GM23248 (cell line): ENCODE results near the gene FBLIM1.

ENCODE experiments used
- EZH2 ChIP-seq: fragments of 200-600 bp; sonication (generic); IDR thresholded peaks from 2 replicates; pipeline ENCODE4 v1.6.1; 2018; ENCODE audit warnings: antibody characterized with exemption, mild to moderate bottlenecking; ENCODE audit not compliant: insufficient read depth, poor library complexity, severe bottlenecking
- EZH2phosphoT487 ChIP-seq: fragments of 200-600 bp; sonication (generic); IDR thresholded peaks from 2 replicates; pipeline ENCODE4 v1.6.1; 2018; ENCODE audit warnings: antibody characterized with exemption, moderate library complexity, mild to moderate bottlenecking, low read depth; ENCODE audit not compliant: insufficient read depth

DNA sequence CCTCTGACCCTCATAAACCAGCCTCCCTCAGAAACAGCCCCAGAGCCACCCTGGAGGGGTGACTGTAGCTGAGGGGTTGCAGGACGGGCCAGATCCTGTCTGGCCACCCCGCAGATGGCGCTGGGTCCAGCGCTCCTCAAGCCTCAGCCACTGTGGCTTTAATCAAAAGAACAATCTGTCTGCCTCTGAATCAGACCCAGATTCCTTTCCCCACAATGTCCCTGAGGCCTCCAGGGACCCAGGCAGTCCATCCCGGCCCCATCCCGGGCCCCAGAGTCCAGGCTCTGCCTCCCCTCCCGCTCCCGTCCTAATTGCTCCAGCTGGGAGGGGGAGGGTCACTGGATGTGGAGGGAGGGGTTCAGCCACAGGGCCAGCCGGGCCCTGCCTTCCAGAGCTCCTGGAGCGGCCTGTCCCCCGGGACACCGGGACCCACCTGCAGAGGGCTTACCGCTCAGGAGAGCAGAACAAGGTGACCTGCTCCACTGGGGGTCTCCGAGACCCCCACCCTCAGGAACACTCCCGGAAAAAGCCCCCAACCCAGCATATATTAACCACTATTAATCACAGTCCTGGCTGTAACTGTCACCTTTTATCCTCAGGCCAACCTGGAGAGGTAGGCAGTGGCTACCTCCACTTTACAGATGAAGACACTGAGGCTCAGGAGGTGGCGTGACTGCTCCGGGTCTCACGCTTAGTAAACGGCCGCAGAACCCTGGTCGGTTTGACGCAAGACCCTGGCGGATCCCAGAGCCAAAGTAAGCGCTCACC is 836 bp upstream of the FBLIM1 start:
- TF ChIP-seq EZH2, result no peak
- no peak for TF ChIP-seq EZH2phosphoT487
